Panc1 (cell line): Measurements from ENCODE around the gene UBQLN1. TPM values are rescaled to one million over a fixed set of nuclear protein-coding genes. Genes with fewer than 3 reads are reported as not detected.

Source experiments
- ATAC-seq: fragments of 200-7000 bp; cut with Tn5 transposase; 2 replicates; pipeline ENCODE4 v1.9.1; 2020; ENCODE audit warnings: mild to moderate bottlenecking, moderate library complexity
- BruUV-seq: library from RNA; stranded (reverse); fragments of 400-500 nt; replicated peaks from 2 replicates; lab custom pipeline; 2021; lab: Mats Ljungman, UMichigan
- CTCF ChIA-PET: fragments of 300-600 bp; sonication (Branson Sonifier 250); formaldehyde crosslinking; loops from one replicate; lab custom pipeline; 2022; ENCODE audit warnings: antibody characterized with exemption; lab: Charles Lee
- POLR2A ChIA-PET: fragments of 300-600 bp; sonication (Branson Sonifier 250); formaldehyde crosslinking; loops from one replicate; lab custom pipeline; 2022; ENCODE audit warnings: antibody characterized with exemption; lab: Charles Lee
- DNase-seq: peaks from one replicate; pipeline ENCODE4 v3.0.0-alpha.2; 2010; ENCODE audit warnings: low read depth, low spot score
- H3K27ac ChIP-seq: 2 replicates; pipeline ENCODE4 v1.5.1; 2011; ENCODE audit warnings: mild to moderate bottlenecking, low read length, inconsistent platforms
- H3K27me3 ChIP-seq: fragments of 200-500 bp; sonication (Bioruptor generic); 2 replicates; pipeline ENCODE4 v1.6.0; 2014; ENCODE audit warnings: low read length, inconsistent platforms; ENCODE audit not compliant: control insufficient read depth, insufficient read depth
- H3K36me3 ChIP-seq: fragments of 200-500 bp; sonication (Bioruptor generic); 2 replicates; pipeline ENCODE4 v1.5.1; 2014; ENCODE audit warnings: inconsistent platforms, mild to moderate bottlenecking, low read length, moderate library complexity; ENCODE audit not compliant: control insufficient read depth, insufficient read depth
- H3K4me1 ChIP-seq: 2 replicates; pipeline ENCODE4 v1.5.1; 2011; ENCODE audit warnings: inconsistent platforms, mild to moderate bottlenecking, low read length, moderate library complexity; ENCODE audit not compliant: control insufficient read depth, insufficient read depth
- H3K4me3 ChIP-seq, 2 experiments: 2 replicates each; pipeline ENCODE4 v1.5.1; 2011 to 2012; ENCODE audit warnings: low read depth in 2 of 2, low read length in 2 of 2, mild to moderate bottlenecking in 2 of 2, inconsistent platforms in 1 of 2, moderate library complexity in 1 of 2
- H3K9me3 ChIP-seq: fragments of 200-500 bp; sonication (Bioruptor generic); 2 replicates; pipeline ENCODE4 v1.5.1; 2014; ENCODE audit warnings: low read depth, mild to moderate bottlenecking, inconsistent platforms, low read length, moderate library complexity; ENCODE audit not compliant: control insufficient read depth, insufficient read depth
- POLR2AphosphoS5 ChIP-seq: IDR thresholded peaks from 2 replicates; pipeline ENCODE4 v1.6.1; 2012; ENCODE audit warnings: mild to moderate bottlenecking, low read depth, low read length, moderate library complexity
- REST ChIP-seq, 2 experiments: IDR thresholded peaks; 2 replicates each; pipeline ENCODE4 v1.6.1; 2011 to 2012; ENCODE audit warnings: low read depth in 2 of 2, control low read depth in 1 of 2, low read length in 1 of 2, mild to moderate bottlenecking in 1 of 2, moderate library complexity in 1 of 2; ENCODE audit not compliant: insufficient read depth in 1 of 2
- SIN3A ChIP-seq: IDR thresholded peaks from 2 replicates; pipeline ENCODE4 v1.6.1; 2012; ENCODE audit warnings: low read depth, mild to moderate bottlenecking, low read length, moderate library complexity, borderline replicate concordance; ENCODE audit not compliant: insufficient read depth
- TCF7L2 ChIP-seq: IDR thresholded peaks from 2 replicates; pipeline ENCODE4 v1.6.1; 2011; ENCODE audit warnings: mild to moderate bottlenecking, low read depth, low read length, inconsistent platforms
- in situ Hi-C: cut with HindIII; loops from 2 replicates; pipeline ENCODE4 v1.10.0; 2016; ENCODE audit warnings: low sequenced_read_pairs, low pct_unique_long_range_greater_than_20kb
- intact Hi-C: fragments of 100-400 bp; cut with micrococcal nuclease; formaldehyde crosslinking; loops from one replicate; pipeline ENCODE4 v1.10.0; 2022; ENCODE audit not compliant: unreplicated experiment
- total RNA-seq: library from RNA; stranded (reverse); gene quantifications from one replicate; pipeline ENCODE4 v1.2.1, GENCODE V29; 2021; ENCODE audit not compliant: unreplicated experiment
- TF ChIP-seq, protein P1 (sequence below): fragments of 450-650 bp; IDR thresholded peaks from 2 replicates; pipeline ENCODE4 v1.5.1; 2017; ENCODE audit warnings: mild to moderate bottlenecking

The UBQLN1 gene
- total RNA-seq, 1 experiment from 2014 or later: 92.8 TPM

DNA sequence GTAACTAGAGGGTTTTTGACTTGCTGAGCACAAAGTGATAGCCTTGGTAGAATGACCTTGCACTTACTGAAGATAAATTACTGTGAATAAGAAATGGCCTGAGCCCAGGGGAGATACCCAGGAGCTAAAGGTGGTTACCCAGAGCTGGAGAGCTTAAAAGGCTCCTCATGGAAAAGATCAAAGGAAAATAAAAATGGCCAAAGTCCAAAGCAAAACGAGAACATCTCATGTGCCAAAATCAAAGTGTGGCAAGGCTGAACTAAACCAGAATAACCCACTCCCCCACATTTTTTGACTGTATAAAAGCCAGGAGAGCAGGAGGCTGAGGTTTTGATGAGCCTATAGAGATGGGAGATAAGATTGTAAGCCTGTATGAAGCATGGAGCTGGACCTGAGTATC is 70.4 kb downstream of the UBQLN1 start:
- in situ Hi-C loops (no loop called here), intact Hi-C loops (no loop called here)
- H3K36me3 ChIP-seq: no peaks in the 10 kb centered on the region
- no peak overlapping the region for H3K27ac ChIP-seq
- TF ChIP-seq SIN3A (no peak), TCF7L2 (no peak), REST (IDR thresholded peaks at IDR 0.05; ENCODE audit: insufficient read depth in 1 of 2, low read depth in 2 of 2, low read length in 1 of 2) (no peak)
- no peaks in the 10 kb centered on the region for H3K9me3 ChIP-seq
- ATAC-seq: no peak
- POLR2A ChIA-PET: no interaction called here
- no peak for DNase-seq
- CTCF ChIA-PET: interaction anchor here (0.6 kb wide), 1 partner anchor 43 kb away, joined by 4 read pairs; no protein-coding TSS in a partner anchor
- H3K4me1 ChIP-seq: no peaks in the 10 kb centered on the region
- H3K27me3 ChIP-seq: no peaks in the 10 kb centered on the region
- no TSS peak for BruUV-seq
- H3K4me3 ChIP-seq: no peak overlapping the region

- DNase-seq (no peak), ATAC-seq (no peak)
- ChIA-PET POLR2A (no interaction called here), CTCF (no interaction called here)
- no peaks in the 10 kb centered on the region for H3K36me3 ChIP-seq
- in situ Hi-C loops (no loop called here), intact Hi-C loops (no loop called here)
- H3K4me1 ChIP-seq: no peaks in the 10 kb centered on the region
- no peaks in the 10 kb centered on the region for H3K9me3 ChIP-seq
- H3K27ac ChIP-seq: no peak overlapping the region
- TF ChIP-seq, protein P1, sequence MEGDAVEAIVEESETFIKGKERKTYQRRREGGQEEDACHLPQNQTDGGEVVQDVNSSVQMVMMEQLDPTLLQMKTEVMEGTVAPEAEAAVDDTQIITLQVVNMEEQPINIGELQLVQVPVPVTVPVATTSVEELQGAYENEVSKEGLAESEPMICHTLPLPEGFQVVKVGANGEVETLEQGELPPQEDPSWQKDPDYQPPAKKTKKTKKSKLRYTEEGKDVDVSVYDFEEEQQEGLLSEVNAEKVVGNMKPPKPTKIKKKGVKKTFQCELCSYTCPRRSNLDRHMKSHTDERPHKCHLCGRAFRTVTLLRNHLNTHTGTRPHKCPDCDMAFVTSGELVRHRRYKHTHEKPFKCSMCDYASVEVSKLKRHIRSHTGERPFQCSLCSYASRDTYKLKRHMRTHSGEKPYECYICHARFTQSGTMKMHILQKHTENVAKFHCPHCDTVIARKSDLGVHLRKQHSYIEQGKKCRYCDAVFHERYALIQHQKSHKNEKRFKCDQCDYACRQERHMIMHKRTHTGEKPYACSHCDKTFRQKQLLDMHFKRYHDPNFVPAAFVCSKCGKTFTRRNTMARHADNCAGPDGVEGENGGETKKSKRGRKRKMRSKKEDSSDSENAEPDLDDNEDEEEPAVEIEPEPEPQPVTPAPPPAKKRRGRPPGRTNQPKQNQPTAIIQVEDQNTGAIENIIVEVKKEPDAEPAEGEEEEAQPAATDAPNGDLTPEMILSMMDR: no peak
- TF ChIP-seq REST (IDR thresholded peaks at IDR 0.05; ENCODE audit: insufficient read depth in 1 of 2, low read depth in 2 of 2, low read length in 1 of 2) (no peak), SIN3A (no peak), POLR2AphosphoS5 (no peak)
- no peaks in the 10 kb centered on the region for H3K27me3 ChIP-seq
- BruUV-seq: no TSS peak
- no peak overlapping the region for H3K4me3 ChIP-seq
These were observed 70.9 kb downstream of the UBQLN1 start for GRCh38 chr9:83636813-83637212.
